Sigmoid colon (tissue), 7 donors: ENCODE measurements around the gene GRB7. TPM values are rescaled to one million over a fixed set of nuclear protein-coding genes. Genes with fewer than 3 reads are reported as not detected.
"Not testable (repeated sequence)": the region's sequence is repeated elsewhere in the genome, so short reads cannot be mapped to it uniquely, and the experiment has no call there.

ENCODE experiments used
- DNase-seq: peaks from one replicate; pipeline ENCODE4 v3.0.0-alpha.2; 2019
- H3K27ac ChIP-seq, 4 donors: fragments of 200-600 bp; sonication (generic); one replicate each; pipeline ENCODE4 v1.5.1; 2016 to 2019; ENCODE audit warnings: mild to moderate bottlenecking in 1 of 4
- H3K27me3 ChIP-seq, 3 donors: fragments of 200-600 bp; sonication (generic); one replicate each; pipeline ENCODE4 v1.5.1; 2019; ENCODE audit warnings: mild to moderate bottlenecking in 1 of 3
- H3K36me3 ChIP-seq, 4 donors: fragments of 200-600 bp; sonication (generic); one replicate each; pipeline ENCODE4 v1.5.1; 2016 to 2019
- H3K4me1 ChIP-seq, 4 donors: fragments of 200-600 bp; sonication (generic); one replicate each; pipeline ENCODE4 v1.5.1; 2017 to 2019
- H3K4me3 ChIP-seq, 4 donors: fragments of 200-600 bp; sonication (generic); one replicate each; pipeline ENCODE4 v1.5.1; 2017 to 2019; ENCODE audit warnings: mild to moderate bottlenecking in 2 of 4, moderate library complexity in 1 of 4
- H3K9me3 ChIP-seq, 4 donors: fragments of 200-600 bp in 3 of 4; sonication (generic) in 3 of 4; one replicate each; pipeline versions ENCODE4 v1.5.1 to v1.6.1; 2013 to 2019
- EP300 ChIP-seq, 4 donors: sonication (generic); formaldehyde crosslinking; IDR thresholded peaks; one replicate each; pipeline ENCODE4 v1.6.1; 2017; ENCODE audit warnings: antibody characterized with exemption in 4 of 4
- POLR2A ChIP-seq, 2 donors: fragments of 450-650 bp; IDR thresholded peaks; one replicate each; pipeline ENCODE4 v1.6.1; 2016; ENCODE audit warnings: antibody characterized with exemption in 2 of 2, mild to moderate bottlenecking in 2 of 2, moderate library complexity in 2 of 2
- POLR2AphosphoS5 ChIP-seq, 4 donors: sonication (generic); formaldehyde crosslinking; IDR thresholded peaks; one replicate each; pipeline ENCODE4 v1.6.1; 2017; ENCODE audit warnings: antibody characterized with exemption in 4 of 4
- WGBS, 2 donors: extraction: QIAGEN DNeasy Blood & Tissue Kit; methylation state at CpG; one replicate each; pipeline ENCODE4 v1.1.7; 2013; 5-methylcytosine and 5-hydroxymethylcytosine counted together
- intact Hi-C: fragments of 100-400 bp; cut with DNase I; formaldehyde crosslinking; loops from one replicate; pipeline ENCODE4 v1.15.1; 2023
- polyA plus RNA-seq, 3 donors: library from polyadenylated mRNA; stranded (reverse); fragments of 200-250 nt; gene quantifications; one replicate each; pipeline ENCODE4 v1.2.3, GENCODE V29; 2013
- total RNA-seq, 4 donors: library from RNA; depleted of rRNA; stranded (reverse); fragments of >200 nt; gene quantifications; one replicate each; pipeline ENCODE4 v1.1.0, GENCODE V29; 2016
- TF ChIP-seq, protein P1 (sequence below), 4 experiments: fragments of 450-650 bp in 3 of 4; fragments of 200-600 bp in 1 of 4; IDR thresholded peaks; one replicate each; pipeline ENCODE4 v1.5.1; 2016 to 2019; ENCODE audit warnings: antibody characterized with exemption in 4 of 4, mild to moderate bottlenecking in 3 of 4, moderate library complexity in 2 of 4
- donor health status: healthy with polysubstance abuse.
- donor health status: Bipolar disorder and iron deficiency.
- donor health status: healthy.

Gene GRB7
- total and polyA plus RNA-seq, 7 donors = under 0.01 to 17.9 (median 13.2) TPM; not detected in 3

DNA sequence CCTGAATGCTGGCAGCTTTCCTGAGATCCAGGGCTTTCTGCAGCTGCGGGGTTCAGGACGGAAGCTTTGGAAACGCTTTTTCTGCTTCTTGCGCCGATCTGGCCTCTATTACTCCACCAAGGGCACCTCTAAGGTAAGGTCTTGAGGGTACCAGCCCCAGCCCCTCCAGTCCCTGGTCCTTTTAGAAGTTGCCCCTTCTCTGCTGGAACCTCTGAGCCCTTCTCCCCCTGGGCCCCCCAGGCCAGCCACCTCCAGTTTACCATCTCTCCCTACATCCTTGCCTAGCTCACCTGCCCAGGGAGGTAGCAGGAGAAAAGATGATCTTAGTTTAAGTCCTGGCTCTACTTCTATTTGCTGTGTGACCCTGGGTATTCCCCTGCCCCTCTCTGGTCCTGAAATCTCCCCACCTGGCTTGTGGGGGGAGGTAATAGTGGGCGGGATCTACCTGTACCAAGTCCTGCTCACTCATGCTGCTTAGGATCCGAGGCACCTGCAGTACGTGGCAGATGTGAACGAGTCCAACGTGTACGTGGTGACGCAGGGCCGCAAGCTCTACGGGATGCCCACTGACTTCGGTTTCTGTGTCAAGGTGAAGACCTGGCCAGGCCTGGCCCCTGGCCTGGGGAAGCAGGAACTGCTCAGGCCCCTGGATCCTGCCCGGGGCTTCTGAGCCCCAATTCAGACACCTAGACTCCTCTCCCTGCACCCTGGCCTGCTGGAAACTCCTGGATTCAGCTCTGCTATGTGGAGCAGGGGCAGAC is 6.5 kb downstream of the GRB7 start:
- 87 to 88% methylated on average over 16 of the region's 16 CpGs for WGBS, 2 donors
- Histone ChIP-seq H3K36me3 (no peaks in the 10 kb centered on the region), H3K4me3 (no peak overlapping the region), H3K27me3 (peaks cover 19 to 47% (median 36%) of the 10 kb centered on the region in 3 donors), H3K27ac (no peak overlapping the region), H3K4me1 (peaks cover 0 to 13% (median 6%) of the 10 kb centered on the region in 4 donors), H3K9me3 (no peaks in the 10 kb centered on the region)
- intact Hi-C loops = no loop called here
- no peak for DNase-seq
- TF ChIP-seq EP300 (IDR thresholded peaks at IDR 0.05) (no peak), POLR2A (IDR thresholded peaks at IDR 0.05) (no peak), POLR2AphosphoS5 (IDR thresholded peaks at IDR 0.05) (no peak)
- TF ChIP-seq, protein P1, sequence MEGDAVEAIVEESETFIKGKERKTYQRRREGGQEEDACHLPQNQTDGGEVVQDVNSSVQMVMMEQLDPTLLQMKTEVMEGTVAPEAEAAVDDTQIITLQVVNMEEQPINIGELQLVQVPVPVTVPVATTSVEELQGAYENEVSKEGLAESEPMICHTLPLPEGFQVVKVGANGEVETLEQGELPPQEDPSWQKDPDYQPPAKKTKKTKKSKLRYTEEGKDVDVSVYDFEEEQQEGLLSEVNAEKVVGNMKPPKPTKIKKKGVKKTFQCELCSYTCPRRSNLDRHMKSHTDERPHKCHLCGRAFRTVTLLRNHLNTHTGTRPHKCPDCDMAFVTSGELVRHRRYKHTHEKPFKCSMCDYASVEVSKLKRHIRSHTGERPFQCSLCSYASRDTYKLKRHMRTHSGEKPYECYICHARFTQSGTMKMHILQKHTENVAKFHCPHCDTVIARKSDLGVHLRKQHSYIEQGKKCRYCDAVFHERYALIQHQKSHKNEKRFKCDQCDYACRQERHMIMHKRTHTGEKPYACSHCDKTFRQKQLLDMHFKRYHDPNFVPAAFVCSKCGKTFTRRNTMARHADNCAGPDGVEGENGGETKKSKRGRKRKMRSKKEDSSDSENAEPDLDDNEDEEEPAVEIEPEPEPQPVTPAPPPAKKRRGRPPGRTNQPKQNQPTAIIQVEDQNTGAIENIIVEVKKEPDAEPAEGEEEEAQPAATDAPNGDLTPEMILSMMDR (IDR thresholded peaks at IDR 0.05) = no peak

GRCh38 chr17:39744836-39745215 is 7.1 kb downstream of the GRB7 start:
- TF ChIP-seq POLR2A (IDR thresholded peaks at IDR 0.05) (no peak), EP300 (IDR thresholded peaks at IDR 0.05) (no peak), POLR2AphosphoS5 (IDR thresholded peaks at IDR 0.05) (no peak)
- TF ChIP-seq, protein P1 (IDR thresholded peaks at IDR 0.05) = no peak
- Histone ChIP-seq H3K4me3 (no peak overlapping the region), H3K27ac (no peak overlapping the region), H3K36me3 (no peaks in the 10 kb centered on the region), H3K9me3 (no peaks in the 10 kb centered on the region), H3K27me3 (peaks cover 15 to 41% (median 30%) of the 10 kb centered on the region in 3 donors), H3K4me1 (peaks cover 0 to 10% (median under 1%) of the 10 kb centered on the region in 4 donors)
- intact Hi-C loops = no loop called here
- DNase-seq = no peak
- WGBS, 2 donors = 83 to 86% methylated on average over 8 of the region's 8 CpGs

DNA sequence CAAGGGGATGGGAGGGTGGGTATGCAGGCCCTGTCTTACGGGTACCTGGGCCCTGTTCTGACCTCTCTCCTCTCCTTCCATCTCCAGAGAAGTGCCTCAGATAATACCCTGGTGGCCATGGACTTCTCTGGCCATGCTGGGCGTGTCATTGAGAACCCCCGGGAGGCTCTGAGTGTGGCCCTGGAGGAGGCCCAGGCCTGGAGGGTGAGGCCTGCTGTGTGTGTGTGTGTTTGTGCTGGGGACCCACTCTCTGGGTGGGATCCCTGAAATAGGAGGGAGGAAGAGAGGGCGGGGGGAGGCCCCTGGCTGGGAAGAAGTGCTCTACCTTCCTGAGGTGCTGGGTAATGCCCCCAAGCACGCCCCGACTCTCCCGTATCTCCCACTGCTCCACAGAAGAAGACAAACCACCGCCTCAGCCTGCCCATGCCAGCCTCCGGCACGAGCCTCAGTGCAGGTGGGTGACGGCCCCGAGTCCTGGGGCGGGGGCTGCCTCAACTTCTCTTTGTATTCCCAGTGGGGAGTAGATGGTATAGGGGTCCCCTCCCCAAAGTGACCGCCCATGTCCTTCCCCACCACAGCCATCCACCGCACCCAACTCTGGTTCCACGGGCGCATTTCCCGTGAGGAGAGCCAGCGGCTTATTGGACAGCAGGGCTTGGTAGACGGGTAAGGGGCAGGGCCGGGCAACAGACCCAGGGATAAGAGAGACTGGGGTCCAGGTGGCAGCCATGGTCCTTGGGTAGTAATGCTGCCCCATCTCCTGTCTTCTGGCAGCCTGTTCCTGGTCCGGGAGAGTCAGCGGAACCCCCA is 7.8 kb downstream of the GRB7 start:
- Histone ChIP-seq H3K36me3 (no peaks in the 10 kb centered on the region), H3K4me3 (no peak overlapping the region), H3K27ac (no peak overlapping the region), H3K27me3 (peaks cover 8 to 34% (median 23%) of the 10 kb centered on the region in 3 donors), H3K9me3 (no peaks in the 10 kb centered on the region), H3K4me1 (peaks cover 0 to 10% (median 0%) of the 10 kb centered on the region in 4 donors)
- 93 to 96% methylated on average over 23 of the region's 23 CpGs for WGBS, 2 donors
- intact Hi-C loops = no loop called here
- TF ChIP-seq EP300 (IDR thresholded peaks at IDR 0.05) (no peak), POLR2AphosphoS5 (IDR thresholded peaks at IDR 0.05) (no peak), POLR2A (IDR thresholded peaks at IDR 0.05) (no peak)
- TF ChIP-seq, protein P1 (IDR thresholded peaks at IDR 0.05) = no peak
- DNase-seq = no peak

DNA sequence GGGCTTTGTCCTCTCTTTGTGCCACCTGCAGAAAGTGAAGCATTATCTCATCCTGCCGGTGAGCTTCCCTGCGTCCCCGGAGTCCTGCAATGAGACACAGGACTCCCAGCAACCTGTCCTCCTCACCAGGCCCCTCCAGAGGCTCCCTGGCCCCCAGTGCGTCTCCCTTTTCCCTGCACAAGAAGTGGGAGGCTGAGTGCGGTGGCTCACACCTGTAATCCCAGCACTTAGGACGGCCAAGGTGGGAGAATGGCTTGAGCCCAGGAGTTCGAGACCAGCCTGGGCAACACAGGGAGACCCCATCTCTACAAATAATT is 8.4 kb downstream of the GRB7 start:
- H3K27me3 ChIP-seq = peaks cover 2 to 28% (median 18%) of the 10 kb centered on the region in 3 donors
- H3K36me3 ChIP-seq = no peaks in the 10 kb centered on the region
- no peak overlapping the region for H3K4me3 ChIP-seq
- intact Hi-C loops = no loop called here
- 95 to 96% methylated on average over 7 of the region's 7 CpGs for WGBS, 2 donors
- peak; percentile 50 for DNase-seq
- TF ChIP-seq POLR2AphosphoS5 (IDR thresholded peaks at IDR 0.05) = no peak
- TF ChIP-seq EP300 (IDR thresholded peaks at IDR 0.05) = no peak
- H3K27ac ChIP-seq = no peak overlapping the region
- H3K9me3 ChIP-seq = no peaks in the 10 kb centered on the region
- peaks cover 0 to 11% (median 0%) of the 10 kb centered on the region in 4 donors for H3K4me1 ChIP-seq

DNA sequence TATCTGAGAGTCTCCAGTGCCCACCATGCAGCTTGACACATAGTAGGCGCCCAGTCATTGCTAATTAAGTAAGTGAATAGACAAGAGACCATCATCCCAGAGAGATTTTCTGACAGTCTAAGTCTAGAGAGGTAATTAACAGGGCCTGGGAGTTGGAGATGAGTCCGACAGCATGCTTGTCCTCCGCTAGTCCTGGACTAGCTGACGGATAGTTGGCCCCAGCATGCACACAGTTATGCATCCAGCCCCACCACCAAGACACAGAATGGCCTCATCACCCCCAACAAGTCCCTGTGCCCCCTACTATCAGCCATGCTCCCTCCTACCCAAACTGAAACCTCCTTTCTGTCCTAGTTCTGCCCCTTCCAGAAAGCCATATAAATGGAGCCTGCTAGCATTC is 10.0 kb downstream of the GRB7 start:
- Histone ChIP-seq H3K9me3 (no peaks in the 10 kb centered on the region), H3K36me3 (no peaks in the 10 kb centered on the region), H3K27ac (no peak overlapping the region), H3K4me3 (no peak overlapping the region), H3K27me3 (peaks cover 0 to 12% (median 12%) of the 10 kb centered on the region in 3 donors), H3K4me1 (peaks cover 0 to 11% (median 0%) of the 10 kb centered on the region in 4 donors)
- TF ChIP-seq, protein P1 (IDR thresholded peaks at IDR 0.05) = no peak
- TF ChIP-seq EP300 (IDR thresholded peaks at IDR 0.05) (no peak), POLR2A (IDR thresholded peaks at IDR 0.05) (no peak)
- DNase-seq = no peak
- intact Hi-C loops = no loop called here
- 94 to 95% methylated on average over 4 of the region's 4 CpGs for WGBS, 2 donors

DNA sequence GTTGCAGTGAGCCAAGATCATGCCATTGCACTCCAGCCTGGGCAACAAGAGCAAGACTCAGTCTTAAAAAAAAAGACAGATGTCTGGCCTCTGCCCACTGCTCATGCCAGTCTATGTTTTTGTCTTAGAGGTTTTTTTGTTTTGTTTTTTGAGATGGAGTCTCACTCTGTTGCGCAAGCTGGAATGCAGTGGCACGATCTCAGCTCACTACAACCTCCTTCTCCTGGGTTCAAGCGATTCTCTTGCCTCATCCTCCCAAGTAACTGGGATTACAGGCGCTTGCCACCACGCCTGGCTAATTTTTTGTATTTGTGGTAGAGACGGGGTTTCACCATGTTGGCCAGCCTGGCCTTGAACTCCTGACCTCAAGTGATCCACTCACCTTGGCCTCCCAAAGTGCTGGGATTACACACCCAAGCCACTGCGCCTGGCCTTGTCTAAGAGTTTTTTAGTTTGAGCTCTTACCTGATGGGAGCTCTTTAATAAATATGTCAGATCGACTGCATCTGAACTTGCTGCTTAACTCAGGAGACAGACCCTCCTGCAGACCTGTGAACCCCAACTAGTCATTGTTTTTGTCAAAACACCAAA is 10.8 kb downstream of the GRB7 start:
- WGBS, 2 donors = 93 to 97% methylated on average over 8 of the region's 8 CpGs
- intact Hi-C loops, H3K36me3 ChIP-seq, H3K27ac ChIP-seq, H3K4me3 ChIP-seq, H3K9me3 ChIP-seq: not testable (repeated sequence)
- DNase-seq = peak; percentile 26
- H3K4me1 ChIP-seq = peaks cover 0 to 16% (median 7%) of the 10 kb centered on the region in 4 donors
- peaks cover 0 to 12% (median 4%) of the 10 kb centered on the region in 3 donors for H3K27me3 ChIP-seq
